NCI-H460 (cell line): ENCODE results near the gene CDH13. TPM values are rescaled to one million over a fixed set of nuclear protein-coding genes. Genes with fewer than 3 reads are reported as not detected.

Source experiments
- DNase-seq: peaks from one replicate; pipeline ENCODE4 v3.0.0-alpha.2; 2016; ENCODE audit warnings: low read depth; ENCODE audit errors: extremely low read depth
- total RNA-seq: library from RNA; depleted of rRNA; stranded (reverse); fragments of >200 nt; shearing (Covaris generic); gene quantifications from 2 replicates; pipeline ENCODE4 v1.2.3, GENCODE V29; 2014

The CDH13 gene
- total RNA-seq, 1 experiment from 2014 or later = 123 TPM

DNA sequence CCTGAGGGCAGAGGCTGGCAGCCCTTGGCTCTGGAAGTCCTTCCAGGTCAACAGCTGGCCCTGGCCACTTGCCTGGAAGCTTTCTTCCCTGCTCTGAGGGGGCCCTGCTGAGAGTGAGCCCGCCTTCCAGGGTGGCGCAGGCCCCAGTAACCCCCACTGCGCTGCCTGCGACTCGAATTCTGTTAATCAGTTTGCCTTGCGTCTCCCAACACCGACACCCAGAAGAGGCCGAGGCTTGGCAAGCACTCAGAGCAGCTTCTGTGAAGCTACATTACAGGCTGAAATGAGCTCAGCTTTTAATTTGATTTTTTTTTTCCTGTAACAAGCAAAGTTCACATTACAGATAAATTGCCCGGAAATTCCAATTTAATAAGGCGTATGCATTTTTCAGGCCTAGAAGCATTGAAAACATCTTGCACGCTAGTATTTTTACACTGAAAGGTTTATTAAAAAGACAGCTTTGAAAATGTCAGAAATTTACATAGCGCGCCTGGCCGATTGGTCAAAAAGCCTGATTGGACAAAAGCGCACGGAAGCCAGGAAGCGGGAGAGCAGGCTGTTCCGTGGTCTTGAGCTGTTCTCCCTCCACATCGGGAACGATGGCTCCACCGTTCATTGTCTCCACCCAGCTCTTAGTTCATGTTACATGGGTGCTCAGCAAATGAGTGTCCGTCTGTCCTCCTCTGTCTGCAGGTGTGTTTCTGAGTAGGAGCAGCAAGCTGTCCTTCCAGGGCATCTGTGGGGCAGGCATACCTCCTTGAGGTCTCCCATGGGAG lies 1115.5 kb downstream of the CDH13 start:
- no peak for DNase-seq

DNA sequence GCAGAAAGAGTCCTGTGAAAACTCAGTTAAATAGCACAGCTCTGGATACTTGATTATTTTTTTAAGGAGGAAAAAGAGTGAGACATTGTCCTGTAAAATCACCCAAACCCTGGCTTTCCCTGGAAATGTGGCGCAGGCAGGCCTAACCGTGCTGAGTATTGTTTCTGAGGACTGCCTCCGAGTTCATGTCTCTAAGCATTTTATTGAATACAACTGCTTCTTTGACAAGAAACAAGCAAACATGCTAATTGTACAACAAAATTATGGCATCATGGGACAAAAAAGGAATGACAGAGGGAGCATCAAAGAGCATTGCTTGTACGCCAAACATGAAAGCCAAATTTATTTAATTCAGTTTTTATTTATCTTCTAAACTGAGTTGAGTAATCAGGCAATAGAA lies 1116.5 kb downstream of the CDH13 start:
- no peak for DNase-seq

DNA sequence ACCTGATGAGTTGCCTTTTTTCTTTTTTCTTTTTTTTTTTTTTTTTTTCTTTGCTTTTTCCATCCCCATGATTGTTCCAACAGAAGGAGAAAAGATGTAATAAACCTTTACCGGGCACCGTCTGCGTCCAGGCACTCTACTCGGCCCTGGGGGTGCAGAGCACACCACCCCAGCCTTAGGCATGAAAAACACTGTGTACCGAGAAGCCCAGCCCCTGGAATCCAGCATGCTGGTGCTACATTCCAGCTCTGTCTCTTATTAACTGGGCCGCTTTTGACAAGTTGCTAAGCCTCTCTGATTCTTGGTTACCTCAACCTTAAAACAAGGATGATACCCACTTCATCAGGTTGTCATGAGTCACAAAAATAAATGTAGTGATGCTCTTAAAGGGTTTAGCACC lies 1117.0 kb downstream of the CDH13 start:
- peak; percentile 16 for DNase-seq

DNA sequence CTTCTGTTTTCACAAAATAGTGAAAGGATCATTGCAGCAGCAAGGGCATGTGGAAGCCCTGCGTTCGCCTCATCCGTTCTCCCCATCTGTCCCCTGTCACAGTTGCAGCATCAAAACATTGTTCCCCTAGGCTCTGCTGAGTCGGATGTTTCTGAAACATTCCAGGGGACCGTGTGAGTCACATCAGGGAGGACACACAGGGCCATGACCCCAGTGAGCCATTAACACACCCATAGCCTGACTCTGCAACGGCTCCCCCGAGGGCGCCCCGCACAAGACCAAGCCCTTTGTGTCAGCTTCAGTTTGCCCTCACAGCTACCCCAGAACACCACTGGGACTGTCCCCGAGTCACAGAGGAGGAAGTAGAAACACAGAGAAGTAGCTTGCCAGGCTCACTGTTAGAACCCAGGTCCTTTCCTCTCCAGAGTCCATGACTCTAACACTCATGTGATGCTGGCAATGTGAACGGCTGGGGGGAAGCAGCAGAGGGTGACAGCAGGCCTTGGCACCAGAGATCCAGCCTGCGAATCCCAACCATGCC lies 1117.7 kb downstream of the CDH13 start:
- peak; percentile 60 for DNase-seq

DNA sequence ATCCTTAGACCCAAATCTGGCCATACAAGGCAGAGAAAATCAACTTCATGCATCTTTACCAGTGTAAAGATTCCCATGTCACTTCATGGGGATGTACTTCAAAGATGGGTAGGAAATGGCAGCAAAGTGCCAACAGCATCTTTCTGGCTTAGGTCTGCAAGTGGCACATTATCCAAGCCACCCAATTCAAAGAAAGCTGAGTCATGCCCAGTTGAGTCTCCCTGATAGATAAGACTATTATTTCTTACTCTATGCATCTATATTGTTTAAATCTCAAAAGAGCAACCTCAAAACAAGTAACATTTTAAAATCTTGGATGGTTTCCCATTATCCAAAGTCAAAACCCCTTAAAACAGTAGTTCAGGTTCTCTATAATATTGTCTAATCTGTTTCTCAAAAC lies 1119.8 kb downstream of the CDH13 start:
- DNase-seq = no peak

DNA sequence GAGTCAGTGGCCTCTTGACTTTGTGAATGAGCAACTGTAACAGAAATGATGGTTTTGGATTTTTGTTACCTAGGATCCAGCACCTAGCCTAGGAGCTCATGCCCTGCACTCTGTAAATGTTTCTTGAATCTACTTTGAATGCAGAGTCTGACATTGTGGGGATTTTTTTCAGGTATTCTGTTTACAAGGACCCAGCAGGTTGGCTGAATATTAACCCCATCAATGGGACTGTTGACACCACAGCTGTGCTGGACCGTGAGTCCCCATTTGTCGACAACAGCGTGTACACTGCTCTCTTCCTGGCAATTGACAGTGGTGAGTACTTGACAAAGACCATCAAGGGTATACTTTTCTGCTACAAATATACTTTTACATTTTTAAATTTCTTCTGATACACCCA lies 1121.2 kb downstream of the CDH13 start:
- no peak for DNase-seq

DNA sequence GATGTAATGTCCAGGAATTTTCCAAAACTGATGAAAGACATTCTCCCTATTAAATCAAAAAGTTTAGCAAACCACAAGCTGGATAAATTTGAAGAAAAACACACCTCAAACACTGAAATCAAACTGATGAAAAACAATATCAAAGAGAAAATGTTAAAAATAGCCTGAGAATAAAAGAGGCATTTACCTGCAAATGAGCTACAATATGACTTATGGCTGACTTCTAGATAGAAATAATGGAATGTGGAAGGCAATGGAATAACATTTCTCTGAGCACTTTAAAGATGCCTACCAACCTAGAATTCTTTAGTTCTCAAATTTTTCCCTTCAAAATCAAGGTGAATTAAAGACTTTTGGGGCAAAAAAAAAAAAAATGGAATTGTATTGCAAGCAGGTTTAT lies 1128.6 kb downstream of the CDH13 start:
- no peak for DNase-seq

DNA sequence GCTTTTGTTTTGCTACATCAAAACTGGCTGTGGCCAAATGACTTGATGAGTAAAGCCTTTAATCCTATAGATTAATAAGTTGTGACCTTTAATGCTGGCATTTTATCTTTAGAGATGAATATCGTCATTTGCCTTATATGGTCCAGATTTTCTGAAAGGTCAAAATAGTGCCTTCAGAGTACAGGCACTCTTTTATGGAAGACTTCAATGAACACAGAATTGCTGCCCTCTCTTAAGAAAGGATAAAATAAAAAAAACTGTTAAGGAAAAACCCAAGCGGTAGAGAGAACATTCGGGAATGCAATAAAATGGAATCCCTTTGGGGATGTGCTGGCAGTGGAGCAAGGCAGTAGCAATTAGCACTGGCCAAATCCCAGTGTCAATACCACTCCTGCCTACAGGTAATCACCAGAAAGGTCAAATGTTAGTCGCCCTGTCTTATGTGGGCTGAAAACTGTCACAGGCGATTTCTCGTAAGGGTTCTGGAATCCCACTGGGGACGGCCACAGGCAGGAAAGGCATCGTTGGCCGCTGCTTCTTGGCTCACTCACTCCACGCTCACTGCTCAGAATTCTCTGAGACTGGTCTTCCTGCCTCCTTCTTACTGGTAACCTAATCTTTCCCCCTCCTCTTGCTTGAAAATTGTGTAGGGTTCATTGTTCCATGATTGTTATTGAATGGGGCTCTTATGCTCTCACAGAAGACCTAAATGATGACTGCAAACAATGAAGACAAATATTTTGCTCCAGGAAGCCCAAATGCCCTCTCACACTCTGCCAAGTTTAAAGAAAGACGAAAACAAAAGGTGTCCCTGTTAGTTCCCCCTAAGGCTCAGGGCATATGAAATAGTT lies 1135.6 kb downstream of the CDH13 start:
- DNase-seq = no peak

DNA sequence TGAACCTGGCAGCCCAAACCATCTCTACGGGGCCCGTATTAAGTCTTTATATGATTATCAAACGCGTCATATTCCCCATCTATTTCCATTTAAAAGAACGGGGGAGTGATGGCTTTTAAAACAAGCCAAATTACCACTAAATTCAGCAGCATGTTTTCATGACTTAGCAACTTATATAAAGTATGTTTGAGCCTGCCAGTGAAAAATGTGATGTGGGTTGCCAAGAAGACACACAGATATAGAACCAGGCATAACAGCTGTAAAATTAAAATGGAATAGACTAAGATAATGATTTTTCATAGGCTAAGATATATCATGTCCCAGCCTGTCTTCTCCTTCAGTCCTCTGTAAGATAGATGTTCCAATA lies 1136.2 kb downstream of the CDH13 start:
- no peak for DNase-seq

DNA sequence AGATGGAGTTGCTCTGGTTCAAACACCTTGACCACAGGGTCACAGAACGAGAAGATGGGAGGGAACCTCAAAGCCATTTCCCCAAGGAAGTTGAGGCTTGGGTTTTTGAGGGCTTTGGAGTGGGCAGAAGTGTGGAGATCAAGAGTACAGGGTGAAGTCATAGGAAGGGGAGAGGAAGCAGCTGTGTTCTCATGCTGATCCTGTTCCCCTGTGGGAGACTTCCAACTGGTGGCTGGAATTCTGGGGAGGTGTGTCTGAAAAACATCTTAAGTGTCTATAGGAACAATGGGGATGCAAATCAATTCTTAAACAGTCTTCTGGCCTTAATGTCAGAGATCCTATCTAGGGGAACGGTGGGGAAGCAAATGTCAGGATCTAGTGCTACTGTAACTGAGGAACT lies 1142.2 kb downstream of the CDH13 start:
- no peak for DNase-seq

DNA sequence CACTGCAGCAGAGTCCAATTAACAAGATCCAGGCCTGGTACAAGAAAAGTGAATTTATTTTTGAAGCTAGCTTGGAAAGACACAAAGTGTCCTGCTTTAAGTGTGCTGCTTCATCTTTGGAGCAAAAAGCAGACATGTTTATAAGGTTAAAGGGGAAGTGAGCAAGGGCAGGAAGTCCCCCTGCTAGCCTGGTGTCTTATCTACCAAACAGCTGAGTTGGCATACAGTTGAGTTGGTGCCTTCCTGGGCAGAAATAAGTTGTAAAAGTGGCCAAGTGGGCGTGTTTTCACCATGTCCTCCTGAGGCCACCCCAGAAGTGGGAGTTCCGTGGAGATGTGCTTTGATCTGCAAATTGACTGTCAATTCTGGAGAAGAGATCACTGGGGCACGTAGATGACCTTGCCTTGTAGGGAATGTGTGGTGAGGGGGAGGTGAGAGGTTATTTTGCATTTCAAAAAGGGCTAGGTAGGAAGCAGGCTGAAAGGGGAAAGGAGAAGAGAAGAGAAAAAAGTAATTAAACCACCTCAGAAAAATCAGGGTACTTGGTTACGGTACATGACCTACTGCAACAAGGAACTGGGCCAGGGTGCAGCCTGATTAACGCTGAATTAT lies 1142.7 kb downstream of the CDH13 start:
- no peak for DNase-seq

DNA sequence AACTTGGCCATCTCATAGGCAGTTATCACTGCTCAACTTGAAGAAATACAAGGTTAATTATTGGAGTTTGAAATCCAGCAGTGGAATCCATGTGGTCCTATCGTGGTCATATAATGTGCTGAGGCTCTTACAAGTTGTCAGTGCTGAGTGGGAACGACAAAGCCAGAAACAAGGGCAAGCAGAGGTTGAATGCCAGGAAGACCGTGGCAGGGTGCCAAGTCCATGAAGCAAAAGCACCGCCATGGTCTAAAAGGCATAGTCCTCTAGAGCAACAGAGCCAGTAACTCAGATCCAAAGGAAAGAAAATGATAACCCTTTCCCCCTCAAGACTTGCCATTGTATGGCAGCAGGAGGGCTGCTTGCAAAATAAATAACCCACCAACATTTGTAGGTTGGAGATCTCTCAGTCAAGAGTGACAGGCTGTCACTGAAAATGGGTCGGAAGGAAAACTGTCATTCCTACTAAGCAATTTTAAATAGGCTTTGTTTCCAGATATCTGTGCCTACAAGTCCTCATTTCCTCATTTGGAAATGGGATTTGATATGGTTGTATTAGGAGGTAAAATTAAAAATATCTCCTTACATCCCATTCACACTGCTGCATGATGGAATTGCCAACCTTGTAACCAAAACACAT lies 1144.7 kb downstream of the CDH13 start:
- DNase-seq = no peak

DNA sequence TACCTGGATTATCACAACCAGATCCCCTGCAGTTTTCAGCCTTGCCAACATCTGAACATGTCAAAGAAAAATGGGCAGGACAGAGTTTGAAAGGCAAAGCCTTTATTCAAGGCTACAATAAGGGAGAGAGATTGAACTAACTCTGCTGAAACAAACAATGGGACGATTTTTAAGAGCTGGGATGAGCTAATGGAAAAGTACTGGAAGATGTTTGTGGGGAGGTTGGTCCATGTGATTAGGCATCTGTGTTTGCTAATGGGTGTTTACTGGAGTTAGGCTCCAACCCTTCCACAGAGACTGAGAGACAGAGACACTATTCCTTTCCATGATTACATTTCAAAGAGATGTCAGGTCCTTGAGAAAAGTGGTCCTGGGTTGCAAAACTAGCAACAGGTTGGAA lies 1146.0 kb downstream of the CDH13 start:
- DNase-seq = no peak

DNA sequence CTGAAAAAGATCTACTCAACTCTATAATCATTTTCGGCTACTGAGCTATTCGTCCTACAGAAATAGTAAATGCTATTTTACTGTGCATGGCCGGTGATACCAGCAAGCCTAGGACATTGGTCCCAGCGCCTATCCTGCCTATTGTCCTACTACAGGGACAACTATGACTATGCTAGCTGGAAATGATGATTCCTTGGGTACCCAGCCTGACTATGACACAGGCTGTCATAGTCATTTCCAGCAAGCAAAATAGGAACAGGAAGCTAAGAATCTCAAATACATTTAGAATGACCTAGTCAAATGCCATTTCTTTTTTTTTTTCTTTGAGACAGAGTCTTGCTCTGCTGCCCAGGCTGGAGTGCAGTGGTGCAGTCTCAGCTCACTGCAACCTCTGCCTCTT lies 1147.3 kb downstream of the CDH13 start:
- no peak for DNase-seq

DNA sequence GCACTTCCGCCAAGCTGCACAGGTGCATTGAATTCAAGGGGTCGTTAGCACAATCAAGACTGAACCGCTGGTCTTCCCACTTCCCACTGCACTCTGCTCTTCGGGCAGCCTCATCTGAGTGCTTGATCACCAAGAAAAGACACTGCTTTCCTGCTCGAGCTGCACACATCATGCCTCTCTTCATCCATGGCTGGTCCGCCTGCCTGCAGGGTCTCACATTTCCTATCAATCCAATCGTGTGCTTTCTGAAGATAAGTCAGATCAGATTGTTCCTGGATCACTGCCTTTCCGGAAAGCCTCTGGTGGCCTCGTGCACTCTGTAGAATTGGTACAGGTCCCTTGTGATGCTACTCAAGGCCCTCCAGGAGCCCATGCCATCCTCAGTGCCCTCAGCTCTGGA lies 1150.2 kb downstream of the CDH13 start:
- no peak for DNase-seq

DNA sequence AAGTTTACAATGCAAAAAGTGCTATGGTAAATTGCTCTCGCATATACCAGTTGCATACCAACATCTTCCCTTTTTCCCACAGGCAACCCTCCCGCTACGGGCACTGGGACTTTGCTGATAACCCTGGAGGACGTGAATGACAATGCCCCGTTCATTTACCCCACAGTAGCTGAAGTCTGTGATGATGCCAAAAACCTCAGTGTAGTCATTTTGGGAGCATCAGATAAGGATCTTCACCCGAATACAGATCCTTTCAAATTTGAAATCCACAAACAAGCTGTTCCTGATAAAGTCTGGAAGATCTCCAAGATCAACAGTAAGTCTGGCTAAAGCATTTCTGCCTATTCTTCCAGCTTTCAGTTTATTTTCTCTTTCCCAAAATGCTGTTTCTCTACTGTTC lies 1153.1 kb downstream of the CDH13 start:
- no peak for DNase-seq

DNA sequence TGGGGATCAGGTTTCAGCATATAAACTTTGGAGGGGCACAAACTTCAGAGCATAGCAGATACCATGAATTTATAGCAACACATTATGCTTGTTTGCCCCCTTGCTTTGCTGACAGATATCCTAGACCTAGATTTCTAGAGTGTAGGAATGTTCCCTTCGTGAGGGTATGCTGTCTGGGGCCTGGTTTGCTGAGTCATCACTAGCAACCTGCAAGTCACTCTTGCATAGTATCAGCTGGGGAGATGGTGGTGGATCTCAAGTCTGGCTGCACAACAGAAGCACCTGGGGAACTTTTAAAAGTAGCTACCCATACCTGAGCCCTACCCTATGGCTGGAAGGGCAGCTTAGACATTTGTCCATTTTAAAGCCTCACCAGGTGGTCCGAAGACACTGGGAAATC lies 1158.7 kb downstream of the CDH13 start:
- no peak for DNase-seq

DNA sequence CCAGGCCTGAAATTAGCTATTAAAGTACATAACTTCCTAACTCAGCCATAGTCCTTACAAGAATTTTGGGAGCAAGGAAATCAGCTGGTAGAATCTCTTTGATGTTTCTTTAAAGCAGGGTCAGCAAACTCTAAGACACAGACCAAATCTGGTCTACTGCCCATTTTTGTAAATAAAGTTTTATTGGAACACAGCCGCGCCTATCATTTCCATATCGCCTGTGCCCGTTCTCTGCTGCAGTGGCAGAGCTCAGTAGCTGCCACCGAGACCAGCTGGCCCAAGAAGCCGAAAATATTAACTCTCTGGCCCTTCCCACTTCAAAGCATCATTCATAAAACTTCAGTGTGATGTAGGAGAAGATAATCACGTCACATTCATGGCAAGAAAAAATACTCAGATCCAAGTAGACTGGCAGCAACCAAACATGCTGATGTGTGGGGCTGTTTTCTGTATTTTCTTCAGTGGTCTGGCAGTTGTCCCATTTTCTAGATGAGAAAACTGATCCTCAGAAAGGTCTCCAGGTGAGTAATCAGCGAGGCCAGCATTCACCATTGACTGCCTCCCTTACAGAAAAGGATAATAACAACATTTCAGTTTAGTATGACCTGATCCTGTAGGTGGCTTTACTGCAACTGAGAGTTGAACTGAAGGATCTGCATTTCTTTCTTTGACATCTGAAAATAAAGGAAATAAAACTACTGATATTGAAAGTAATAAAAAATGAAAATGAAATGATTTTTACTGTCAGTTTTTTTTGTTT lies 1163.1 kb downstream of the CDH13 start:
- DNase-seq = no peak

DNA sequence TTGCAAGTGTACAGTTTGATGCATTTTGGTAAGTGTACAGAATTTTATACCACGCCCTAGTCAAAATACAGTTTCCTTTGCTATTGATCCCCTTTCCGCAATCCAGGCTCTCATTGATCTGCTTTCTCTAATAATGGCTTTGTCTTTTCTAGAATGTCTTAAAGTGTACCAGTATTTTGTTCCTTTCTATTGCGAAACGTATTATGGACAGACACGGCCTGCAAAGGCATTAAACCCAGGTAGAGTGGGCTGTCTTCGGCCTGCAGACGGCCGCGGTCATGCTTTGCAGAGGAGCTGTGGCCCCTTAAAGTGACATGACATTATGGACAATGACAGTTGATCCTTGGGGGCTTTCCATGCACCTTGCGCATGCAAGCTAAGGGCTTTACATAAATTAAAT lies 1165.1 kb downstream of the CDH13 start:
- no peak for DNase-seq

DNA sequence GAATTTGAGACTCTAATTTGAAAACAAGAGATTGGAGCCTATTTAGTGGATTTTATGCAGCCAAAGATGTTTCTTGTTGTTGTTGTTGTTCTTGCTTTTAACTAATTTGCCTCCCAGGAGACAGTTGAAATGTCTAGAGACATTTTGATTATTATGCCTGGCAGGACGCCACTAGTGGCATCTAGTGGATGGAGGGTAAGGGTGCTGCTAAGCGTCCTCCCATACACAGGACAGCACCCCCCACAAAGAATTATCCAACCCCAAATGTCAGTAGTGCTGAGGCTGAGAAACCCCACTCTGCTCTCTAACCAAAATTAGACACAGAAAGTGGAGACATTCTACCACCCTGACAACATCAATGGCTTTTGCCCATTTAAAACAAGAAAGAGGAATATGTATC lies 1165.6 kb downstream of the CDH13 start:
- no peak for DNase-seq
